Measurements from ENCODE around the gene SPACA9.

The SPACA9 gene

DNA sequence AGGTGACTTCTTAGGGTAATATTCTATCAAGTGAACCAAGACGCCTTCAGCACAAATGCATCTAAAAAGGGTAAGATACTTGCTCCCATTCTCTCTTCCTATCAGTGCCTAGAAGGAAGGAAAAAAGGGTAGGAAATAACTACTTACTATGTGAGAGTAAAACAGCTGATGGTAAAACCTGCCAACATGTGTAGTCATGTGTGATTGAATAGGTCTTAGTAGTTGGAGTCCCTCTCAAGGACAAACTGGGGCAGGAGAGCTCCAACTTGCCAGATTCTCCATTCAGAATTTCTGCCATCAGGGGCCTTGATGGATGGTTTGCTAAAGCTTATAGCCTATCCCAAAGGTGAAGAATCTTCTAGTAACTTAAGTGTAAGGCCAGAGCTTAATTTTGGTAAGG, 60.5 kb downstream of the SPACA9 start:
- no peak for DNase-seq

Measured in anterior cingulate cortex (tissue), 58 donors.